HK-2 (cell line): Measurements from ENCODE around the gene ATXN10.

ENCODE experiments used
- DNase-seq: peaks from one replicate; pipeline ENCODE4 v3.0.0-alpha.2; 2018; ENCODE audit not compliant: unreplicated experiment

Gene ATXN10

GRCh38 chr22:45889539-45890350, 218.1 kb downstream of the ATXN10 start:
- no peak for DNase-seq

- DNase-seq, result no peak
Measured at GRCh38 chr22:45890351-45890635, 218.7 kb downstream of the ATXN10 start.

GRCh38 chr22:45891021-45891421, 219.4 kb downstream of the ATXN10 start:
- no peak for DNase-seq

GRCh38 chr22:45891471-45891995, 219.9 kb downstream of the ATXN10 start:
- no peak for DNase-seq

- DNase-seq, result no peak
Measured at GRCh38 chr22:45891996-45892621, 220.5 kb downstream of the ATXN10 start.

- no peak for DNase-seq
Measured at GRCh38 chr22:45892681-45893461, 221.2 kb downstream of the ATXN10 start.

GRCh38 chr22:45893516-45893915, 221.9 kb downstream of the ATXN10 start:
- no peak for DNase-seq
